Measurements from ENCODE around the gene LRRC18. TPM values are rescaled to one million over a fixed set of nuclear protein-coding genes. Genes with fewer than 3 reads are reported as not detected.
A peak's percentile ranks its signal among the peaks of the same experiment; 100 is the strongest.

The LRRC18 gene
- 1 to 10 TPM in 1 of 4 donors, not detected in 3; 1.7 TPM for total RNA-seq

DNA sequence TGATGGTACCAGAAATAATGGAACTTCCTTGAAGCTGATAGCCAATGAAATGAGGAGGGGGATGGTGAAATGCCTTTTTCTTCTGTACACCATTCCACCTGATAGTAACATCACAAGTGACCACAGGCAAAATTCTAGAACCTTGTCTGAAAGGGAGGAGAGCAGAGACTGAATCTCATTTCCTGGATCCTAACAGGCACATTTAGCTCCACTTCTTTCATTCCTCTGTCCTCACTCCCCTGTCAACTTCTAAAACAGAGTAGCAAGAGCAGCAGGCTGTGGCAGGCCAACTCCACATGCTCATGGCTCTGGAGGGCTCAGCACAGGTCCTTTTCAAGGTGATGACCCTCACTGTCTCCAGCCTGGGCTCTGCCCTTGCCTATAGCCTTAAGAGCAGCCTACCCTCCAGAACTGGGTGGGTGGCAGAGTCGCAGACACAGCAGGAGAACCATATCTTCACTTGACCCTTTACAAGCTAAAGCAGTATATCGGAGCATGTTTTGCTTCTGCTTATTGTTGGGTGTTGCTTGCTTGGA, at the start of gene LRRC18:
Gene LRRC18 (minus strand): TSS at position 51 of the 536 bp plus-strand sequence. CDS start 25,685 bp downstream, outside the sequence.
- H3K4me1 ChIP-seq = no peaks in the 10 kb centered on the region
- no peak for TF ChIP-seq POLR2A (IDR thresholded peaks at IDR 0.05)
- TF ChIP-seq, protein P1, sequence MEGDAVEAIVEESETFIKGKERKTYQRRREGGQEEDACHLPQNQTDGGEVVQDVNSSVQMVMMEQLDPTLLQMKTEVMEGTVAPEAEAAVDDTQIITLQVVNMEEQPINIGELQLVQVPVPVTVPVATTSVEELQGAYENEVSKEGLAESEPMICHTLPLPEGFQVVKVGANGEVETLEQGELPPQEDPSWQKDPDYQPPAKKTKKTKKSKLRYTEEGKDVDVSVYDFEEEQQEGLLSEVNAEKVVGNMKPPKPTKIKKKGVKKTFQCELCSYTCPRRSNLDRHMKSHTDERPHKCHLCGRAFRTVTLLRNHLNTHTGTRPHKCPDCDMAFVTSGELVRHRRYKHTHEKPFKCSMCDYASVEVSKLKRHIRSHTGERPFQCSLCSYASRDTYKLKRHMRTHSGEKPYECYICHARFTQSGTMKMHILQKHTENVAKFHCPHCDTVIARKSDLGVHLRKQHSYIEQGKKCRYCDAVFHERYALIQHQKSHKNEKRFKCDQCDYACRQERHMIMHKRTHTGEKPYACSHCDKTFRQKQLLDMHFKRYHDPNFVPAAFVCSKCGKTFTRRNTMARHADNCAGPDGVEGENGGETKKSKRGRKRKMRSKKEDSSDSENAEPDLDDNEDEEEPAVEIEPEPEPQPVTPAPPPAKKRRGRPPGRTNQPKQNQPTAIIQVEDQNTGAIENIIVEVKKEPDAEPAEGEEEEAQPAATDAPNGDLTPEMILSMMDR (IDR thresholded peaks at IDR 0.05) = no peak
- no peaks in the 10 kb centered on the region for H3K9me3 ChIP-seq
- H3K4me3 ChIP-seq = no peak within 1 kb of the TSS
- H3K27ac ChIP-seq = no peak within 1 kb of the TSS
- H3K36me3 ChIP-seq = no peaks in the 10 kb centered on the region
- no peaks in the 10 kb centered on the region for H3K27me3 ChIP-seq
- peak in 1 of 3 donors; percentile 31 for DNase-seq

DNA sequence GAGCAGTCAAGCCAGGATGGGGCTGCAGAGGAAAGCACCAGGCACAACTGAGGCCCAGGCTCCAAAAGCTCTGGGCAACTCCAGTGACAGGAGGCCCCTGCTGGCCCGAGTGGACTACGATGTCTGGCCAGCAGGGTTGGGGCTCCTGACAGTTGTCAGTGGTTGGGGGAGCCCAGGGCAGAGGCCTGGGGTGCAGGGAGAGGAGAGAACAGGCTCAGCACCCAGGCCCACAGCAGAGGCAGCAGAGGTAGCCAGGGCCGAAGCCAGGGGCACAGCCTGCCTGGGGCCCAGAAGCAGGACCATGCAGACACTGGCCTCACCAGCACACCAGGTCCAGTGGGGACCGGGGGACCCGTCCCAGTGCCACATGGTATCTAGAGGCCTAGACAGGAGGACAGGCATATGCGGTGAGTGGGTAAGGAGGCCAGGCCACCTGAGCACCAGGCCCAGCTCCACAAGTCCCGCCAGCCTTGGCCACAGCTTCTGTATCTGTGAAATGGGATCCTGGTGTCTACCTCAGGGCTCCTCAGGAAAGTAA, 46.0 kb upstream of the LRRC18 start:
- DNase-seq = peak in 1 of 3 donors; percentile 44
- Histone ChIP-seq H3K9me3 (no peaks in the 10 kb centered on the region), H3K4me1 (no peaks in the 10 kb centered on the region), H3K27me3 (no peaks in the 10 kb centered on the region), H3K36me3 (no peaks in the 10 kb centered on the region), H3K27ac (no peak overlapping the region), H3K4me3 (no peak overlapping the region)
- TF ChIP-seq POLR2A (IDR thresholded peaks at IDR 0.05) = no peak
- TF ChIP-seq, protein P1 (IDR thresholded peaks at IDR 0.05) = no peak

DNA sequence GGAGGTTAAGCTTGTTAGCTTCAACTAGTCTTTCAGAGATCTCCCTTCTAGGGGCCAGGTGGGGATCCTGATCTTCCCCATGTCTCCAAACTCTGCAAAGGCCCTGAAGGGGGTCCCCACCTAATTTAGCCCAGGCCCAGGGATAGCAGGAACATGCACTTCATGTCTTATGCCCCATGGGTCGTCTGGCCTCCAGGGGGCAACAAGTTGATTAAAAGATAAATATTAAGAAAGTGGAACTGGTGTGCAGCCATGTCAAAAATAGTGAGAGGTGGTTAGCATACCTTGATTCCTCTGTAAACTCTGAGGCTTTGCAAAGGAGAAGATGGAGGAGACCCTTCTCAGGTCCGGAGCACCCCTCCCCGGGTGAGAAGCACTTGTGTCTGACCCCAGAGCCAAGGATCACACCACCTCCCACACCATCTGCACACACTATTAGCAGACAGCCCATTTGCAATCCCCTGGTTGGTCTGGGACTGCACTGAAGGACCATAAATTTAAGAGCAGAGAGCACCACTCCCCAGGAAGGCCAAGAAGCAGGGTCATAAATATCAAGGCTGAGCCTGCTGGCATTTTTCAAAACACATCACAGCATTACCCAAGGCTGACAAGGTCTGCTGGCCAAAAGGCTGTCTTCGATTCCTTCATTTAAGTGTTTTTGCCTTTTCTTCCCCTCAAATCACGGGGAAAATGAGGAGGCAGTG, 44.2 kb upstream of the LRRC18 start:
- H3K9me3 ChIP-seq = no peaks in the 10 kb centered on the region
- TF ChIP-seq POLR2A (IDR thresholded peaks at IDR 0.05) = no peak
- TF ChIP-seq, protein P1 (IDR thresholded peaks at IDR 0.05) = no peak
- no peak for DNase-seq

DNA sequence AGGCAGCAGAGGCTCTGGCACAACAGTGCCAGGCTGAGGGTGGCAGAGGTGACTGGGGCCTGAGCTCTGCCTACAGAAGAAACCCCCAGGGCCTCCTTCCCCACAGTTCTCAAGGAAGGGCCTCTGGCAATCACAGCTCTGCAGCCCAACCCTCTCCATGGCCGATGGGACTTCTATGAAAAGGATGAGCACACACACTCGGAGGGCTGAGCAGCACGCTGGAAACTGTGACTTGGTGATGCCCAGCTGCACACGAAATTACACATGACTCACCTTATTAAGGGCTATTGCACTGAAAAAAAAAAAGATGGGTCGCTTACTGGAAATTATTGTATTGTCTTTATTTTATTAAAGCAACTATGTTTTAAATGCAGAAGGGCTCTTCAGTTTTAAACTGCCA, 42.9 kb upstream of the LRRC18 start:
- no peaks in the 10 kb centered on the region for H3K9me3 ChIP-seq
- no peaks in the 10 kb centered on the region for H3K4me1 ChIP-seq
- no peak overlapping the region for H3K27ac ChIP-seq
- no peaks in the 10 kb centered on the region for H3K36me3 ChIP-seq
- TF ChIP-seq, protein P1 (IDR thresholded peaks at IDR 0.05) = no peak
- TF ChIP-seq POLR2A (IDR thresholded peaks at IDR 0.05) = no peak
- H3K27me3 ChIP-seq = no peaks in the 10 kb centered on the region
- H3K4me3 ChIP-seq = no peak overlapping the region
- no peak for DNase-seq

More for the DNA sequence above, 44.2 kb upstream of the LRRC18 start:
- H3K27me3 ChIP-seq = no peaks in the 10 kb centered on the region
- H3K27ac ChIP-seq = no peak overlapping the region
- H3K4me1 ChIP-seq = no peaks in the 10 kb centered on the region
- H3K4me3 ChIP-seq = no peak overlapping the region
- H3K36me3 ChIP-seq = no peaks in the 10 kb centered on the region

DNA sequence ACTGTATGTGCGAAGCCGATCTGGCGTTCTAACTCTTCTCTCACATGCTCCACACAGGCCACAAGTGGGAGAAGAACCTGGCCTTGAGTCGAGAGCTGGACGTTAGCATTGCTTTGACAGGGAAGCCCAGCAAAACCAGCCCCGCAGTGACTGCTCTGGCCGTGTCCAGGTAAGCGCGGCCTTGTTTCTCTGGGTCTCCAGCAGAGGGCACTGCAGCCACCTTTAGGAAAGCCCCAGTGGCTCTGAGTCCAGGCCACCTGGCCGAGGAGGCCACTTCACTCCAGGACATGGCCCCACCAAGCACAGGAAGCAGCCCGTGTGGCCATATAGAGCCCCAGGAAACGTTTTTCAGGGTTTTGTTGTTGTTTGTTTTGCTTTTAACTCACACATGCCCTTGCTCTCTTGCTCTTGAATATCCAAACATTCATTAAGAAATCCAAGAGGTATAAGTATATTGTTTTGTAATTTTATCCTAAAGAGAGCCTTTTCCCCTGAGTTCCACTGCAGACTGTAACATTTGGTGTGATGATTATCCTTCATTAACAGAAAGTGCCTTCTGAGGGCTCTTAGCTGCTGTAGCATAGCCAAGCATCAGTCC, 41.8 kb upstream of the LRRC18 start:
- H3K9me3 ChIP-seq = no peaks in the 10 kb centered on the region
- no peak overlapping the region for H3K27ac ChIP-seq
- no peaks in the 10 kb centered on the region for H3K36me3 ChIP-seq
- peak; percentile 35 to 73 (median 64) for DNase-seq
- H3K4me3 ChIP-seq = no peak overlapping the region
- H3K4me1 ChIP-seq = no peaks in the 10 kb centered on the region
- TF ChIP-seq, protein P1 (IDR thresholded peaks at IDR 0.05) = peak; percentile 5 to 76 (median 60)
- TF ChIP-seq POLR2A (IDR thresholded peaks at IDR 0.05) = no peak
- H3K27me3 ChIP-seq = no peaks in the 10 kb centered on the region

Data from Peyer's patch (tissue), 4 donors.